CD4-positive, alpha-beta T cell treated with Interferon gamma for 1 hour (primary cell): Measurements from ENCODE around the gene MAP2K7.
"Not testable (repeated sequence)": the region's sequence is repeated elsewhere in the genome, so short reads cannot be mapped to it uniquely, and the experiment has no call there.

Experiments used
- DNase-seq: peaks from one replicate; pipeline ENCODE4 v3.0.0-alpha.2; 2020

MAP2K7 gene

GRCh38 chr19:7908742-7909461 is 5.2 kb downstream of the MAP2K7 start:
- no peak for DNase-seq

- no peak for DNase-seq
Observed at GRCh38 chr19:7909471-7910067, 5.9 kb downstream of the MAP2K7 start.

GRCh38 chr19:7910321-7911161 is 6.9 kb downstream of the MAP2K7 start:
- DNase-seq: no peak

GRCh38 chr19:7911508-7912143 is 7.9 kb downstream of the MAP2K7 start:
- no peak for DNase-seq

DNA sequence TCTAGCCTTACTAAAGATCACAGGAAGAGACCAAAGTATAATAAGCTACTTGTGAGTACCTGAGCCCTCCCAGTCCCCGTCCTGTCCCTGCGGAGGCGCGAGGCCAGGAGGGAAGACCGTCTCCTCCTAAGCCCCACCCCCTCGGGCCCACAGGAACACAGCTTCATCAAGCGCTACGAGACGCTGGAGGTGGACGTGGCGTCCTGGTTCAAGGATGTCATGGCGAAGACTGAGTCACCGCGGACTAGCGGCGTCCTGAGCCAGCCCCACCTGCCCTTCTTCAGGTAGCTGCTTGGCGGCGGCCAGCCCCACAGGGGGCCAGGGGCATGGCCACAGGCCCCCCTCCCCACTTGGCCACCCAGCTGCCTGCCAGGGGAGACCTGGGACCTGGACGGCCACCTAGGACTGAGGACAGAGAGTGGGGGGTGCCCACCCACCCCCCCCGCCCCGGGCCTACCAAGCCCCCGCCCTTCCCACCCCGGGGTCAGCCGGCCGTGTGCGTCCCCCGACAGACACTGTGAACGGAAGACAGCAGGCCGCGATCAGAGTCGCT is 8.5 kb downstream of the MAP2K7 start:
- no peak for DNase-seq

DNA sequence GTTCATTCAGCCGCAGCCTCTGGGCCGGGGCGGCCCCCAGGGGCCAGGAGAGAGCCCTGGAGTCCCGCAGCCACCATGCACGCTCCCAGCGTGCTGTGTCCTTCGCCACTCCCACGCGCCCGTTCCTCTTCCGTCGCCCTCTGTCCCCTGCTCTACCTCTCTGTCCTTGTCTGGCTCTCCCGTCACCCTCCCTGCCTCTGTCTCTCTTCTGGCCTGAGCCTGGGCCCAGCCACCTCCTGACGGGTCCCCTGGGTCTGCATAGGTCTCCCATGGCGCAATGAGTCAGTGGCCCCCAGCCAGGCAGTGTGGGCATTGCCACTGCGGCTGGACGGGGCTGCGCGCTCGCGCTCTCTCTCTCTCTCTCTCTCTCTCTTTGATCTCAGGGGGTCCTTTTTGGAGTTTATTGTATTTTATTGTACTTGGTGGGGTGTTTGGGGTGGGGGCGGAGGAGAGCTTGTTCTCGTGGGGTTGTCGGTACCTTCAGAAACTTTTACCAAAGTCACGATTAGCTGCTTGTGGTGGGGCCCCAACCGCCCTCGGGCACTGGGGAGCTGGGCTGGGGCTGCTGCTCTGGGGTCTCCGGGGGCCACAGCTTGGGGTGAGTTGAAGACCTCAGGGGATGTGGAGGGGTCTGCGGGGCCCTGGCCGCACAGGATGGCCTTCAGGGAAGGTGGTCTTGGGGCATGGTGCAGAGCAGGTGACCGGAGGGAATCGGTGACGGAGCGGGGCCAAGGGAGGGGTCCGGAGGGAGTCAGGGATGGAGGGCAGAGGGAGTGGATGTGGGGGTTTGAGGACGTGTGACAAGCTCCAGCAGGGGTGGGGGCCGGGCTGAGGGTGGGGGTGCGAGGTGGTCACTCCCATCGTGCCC is 9.3 kb downstream of the MAP2K7 start:
- DNase-seq: no peak

- DNase-seq: no peak
Observed at GRCh38 chr19:7913652-7914051, 10.0 kb downstream of the MAP2K7 start.

- no peak for DNase-seq
Observed at GRCh38 chr19:7914099-7914498, 10.4 kb downstream of the MAP2K7 start.

DNA sequence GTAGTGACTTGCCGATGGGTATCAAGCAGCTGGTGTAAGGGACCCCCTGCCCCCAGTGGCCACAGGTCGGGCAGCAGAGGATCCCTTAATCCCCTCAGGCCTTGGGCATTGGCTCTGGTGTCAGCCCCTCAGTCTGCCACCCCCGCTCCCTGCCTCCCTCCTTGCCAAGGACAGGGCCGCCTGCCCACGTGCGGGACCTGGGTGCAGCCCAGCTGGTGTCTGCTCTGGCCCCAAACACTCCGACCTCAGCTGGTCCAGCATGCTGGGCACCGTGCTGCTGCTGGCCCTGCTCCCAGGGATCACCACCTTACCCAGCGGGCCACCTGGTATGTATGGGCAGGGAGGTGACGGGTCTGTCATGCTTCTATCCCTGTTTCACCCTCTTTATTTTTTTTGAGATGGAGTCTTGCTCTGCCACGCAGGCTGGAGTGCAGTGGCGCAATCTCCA is 10.9 kb downstream of the MAP2K7 start, which contains the start of gene TGFBR3L:
Gene TGFBR3L (plus strand): TSS at position 233 of the 448 bp plus-strand sequence.
- no peak for DNase-seq

- DNase-seq: no peak
Observed at GRCh38 chr19:7915250-7916102, 11.8 kb downstream of the MAP2K7 start.

GRCh38 chr19:7916103-7916954 is 12.7 kb downstream of the MAP2K7 start:
- DNase-seq: peak; percentile 58

GRCh38 chr19:7916955-7917266 is 13.2 kb downstream of the MAP2K7 start:
- DNase-seq: no peak

GRCh38 chr19:7917267-7918061 is 13.8 kb downstream of the MAP2K7 start:
- DNase-seq: peak; percentile 59

GRCh38 chr19:7918062-7918614 is 14.5 kb downstream of the MAP2K7 start:
- DNase-seq: not testable (repeated sequence)

DNA sequence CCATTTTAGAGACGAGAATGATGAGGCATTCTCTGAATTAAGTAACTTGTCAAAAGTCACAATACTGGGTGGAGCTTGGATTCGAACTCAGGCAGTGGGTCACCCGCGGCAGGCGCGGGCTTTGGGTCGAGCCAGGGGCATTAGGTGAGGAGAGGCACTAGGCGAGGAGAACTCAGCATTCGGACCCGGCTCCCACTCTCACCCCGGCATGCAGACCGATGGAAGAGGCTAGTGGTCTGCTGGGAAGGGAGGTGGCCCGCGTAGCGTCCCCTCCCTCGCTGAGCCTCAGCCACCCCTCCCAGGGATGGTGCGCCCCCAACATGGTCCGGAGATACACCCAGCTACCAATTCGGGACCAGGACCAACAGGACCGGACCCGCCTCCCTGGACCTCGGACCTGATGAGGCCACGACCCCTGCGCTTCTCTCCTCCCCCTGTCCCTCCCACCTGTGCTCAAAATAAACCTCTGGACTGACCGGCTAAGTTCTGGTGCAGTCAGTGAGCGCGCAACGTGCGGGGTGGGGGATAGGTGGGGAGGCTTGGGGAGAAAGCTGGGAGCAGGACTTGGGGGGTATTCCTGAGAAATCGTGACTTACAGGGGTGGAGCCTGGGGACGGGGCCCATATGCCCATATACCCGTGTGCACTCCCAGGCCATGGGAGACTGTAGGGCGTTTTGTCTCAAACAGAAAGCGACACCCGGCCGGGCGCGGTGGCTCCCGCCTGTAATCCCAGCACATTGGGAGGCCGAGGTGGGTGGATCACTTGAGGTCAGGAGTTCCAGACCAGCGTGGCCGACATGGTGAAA is 15.1 kb downstream of the MAP2K7 start:
- no peak for DNase-seq

DNA sequence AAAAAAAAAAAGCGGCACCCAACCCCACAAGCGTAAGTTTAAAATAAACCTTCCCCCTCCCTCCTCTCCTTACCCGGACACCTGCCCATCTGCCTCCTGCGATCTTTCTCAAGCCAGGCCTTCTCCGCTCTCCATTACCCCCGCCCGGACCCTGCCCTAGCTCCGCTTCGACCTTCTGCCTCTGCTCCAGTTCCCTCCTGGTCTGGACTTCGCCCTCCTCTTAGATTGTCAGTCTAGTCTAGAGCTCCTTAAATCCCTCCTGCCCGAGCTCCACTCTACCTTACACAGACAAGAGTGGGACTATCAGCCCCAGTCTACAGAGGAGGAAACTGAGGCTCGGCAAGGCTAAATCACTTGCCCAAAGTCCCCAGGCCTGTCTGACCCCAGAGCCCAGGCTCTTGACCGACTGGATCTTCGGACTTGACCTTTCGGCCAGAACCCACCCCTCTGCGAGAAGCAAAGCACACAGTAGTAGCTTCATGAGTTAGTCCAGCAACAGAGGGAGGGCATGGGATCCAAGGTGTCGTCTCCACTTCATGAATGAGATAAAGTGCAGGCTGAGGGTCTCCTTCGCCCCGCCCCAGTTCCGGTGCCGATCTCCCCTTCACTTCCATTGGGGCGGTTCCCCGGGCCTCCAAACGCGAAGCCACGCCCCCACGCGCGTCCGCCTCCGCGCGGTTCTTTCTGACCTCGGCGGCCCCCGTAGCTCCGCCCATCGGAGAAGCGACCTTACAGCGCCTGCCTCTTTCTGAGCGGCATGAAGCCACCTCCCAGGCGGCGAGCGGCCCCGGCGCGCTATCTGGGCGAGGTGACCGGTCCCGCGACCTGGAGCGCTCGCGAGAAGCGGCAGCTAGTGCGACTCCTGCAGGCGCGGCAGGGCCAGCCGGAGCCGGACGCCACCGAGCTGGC is 16.2 kb downstream of the MAP2K7 start, which contains the start of gene SNAPC2:
Gene SNAPC2 (plus strand): TSS at position 729 of the 909 bp plus-strand sequence. CDS start 29 bp downstream, at position 758.
- DNase-seq: peak; percentile 96
